ENCODE data around the gene ADAMTSL2.

The ADAMTSL2 gene

DNA sequence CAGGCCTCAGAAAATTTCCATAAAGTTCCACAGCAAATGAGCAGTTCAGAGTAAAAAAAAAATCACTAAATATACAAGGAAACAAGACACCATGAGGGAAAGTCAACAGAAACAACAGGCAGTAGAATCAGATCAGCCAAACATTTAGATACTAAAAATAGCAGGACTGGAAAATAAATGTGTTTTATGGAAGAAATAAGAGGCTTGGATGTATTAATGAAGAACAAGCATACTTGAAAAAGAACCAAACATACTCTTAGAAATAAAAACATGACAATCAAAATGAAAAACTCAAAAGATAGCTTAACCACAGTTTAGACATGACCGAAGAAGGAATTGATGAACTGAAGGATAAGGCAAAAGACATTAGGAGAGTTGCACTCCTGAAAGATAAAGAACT lies 32.4 kb upstream of the ADAMTSL2 start:
- DNase-seq = no peak

DNA sequence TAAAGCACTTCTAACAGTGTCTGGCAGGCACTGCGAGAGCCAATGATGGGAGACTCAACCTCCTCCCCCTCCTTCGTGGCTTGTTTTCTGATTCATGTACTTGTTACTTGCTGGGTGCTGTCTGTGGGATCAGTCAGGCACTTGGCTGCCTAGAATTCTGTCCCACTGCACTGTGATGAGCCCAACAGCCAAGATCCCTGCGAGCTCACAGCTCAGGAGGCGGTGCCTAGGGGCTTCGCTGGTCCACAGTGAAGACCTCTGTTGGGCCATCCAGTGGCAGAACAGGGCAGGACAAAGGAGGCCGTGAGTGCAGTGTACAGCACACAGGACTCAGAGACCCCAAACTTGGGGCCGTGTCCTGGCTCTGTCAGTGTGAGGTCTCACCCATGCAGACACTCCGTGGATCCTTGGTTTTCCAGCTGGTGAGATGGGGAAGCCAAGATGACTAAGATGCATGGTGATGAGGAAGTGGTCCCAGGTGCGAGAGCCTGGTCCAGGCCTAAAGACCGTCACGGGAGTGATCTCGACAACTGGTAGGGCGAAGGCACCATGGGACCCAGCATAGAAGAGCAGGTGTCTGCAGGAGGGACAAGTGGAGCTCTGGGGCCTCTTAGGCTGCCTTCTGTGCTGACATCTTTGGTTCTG lies 29.2 kb upstream of the ADAMTSL2 start:
- DNase-seq = no peak

DNA sequence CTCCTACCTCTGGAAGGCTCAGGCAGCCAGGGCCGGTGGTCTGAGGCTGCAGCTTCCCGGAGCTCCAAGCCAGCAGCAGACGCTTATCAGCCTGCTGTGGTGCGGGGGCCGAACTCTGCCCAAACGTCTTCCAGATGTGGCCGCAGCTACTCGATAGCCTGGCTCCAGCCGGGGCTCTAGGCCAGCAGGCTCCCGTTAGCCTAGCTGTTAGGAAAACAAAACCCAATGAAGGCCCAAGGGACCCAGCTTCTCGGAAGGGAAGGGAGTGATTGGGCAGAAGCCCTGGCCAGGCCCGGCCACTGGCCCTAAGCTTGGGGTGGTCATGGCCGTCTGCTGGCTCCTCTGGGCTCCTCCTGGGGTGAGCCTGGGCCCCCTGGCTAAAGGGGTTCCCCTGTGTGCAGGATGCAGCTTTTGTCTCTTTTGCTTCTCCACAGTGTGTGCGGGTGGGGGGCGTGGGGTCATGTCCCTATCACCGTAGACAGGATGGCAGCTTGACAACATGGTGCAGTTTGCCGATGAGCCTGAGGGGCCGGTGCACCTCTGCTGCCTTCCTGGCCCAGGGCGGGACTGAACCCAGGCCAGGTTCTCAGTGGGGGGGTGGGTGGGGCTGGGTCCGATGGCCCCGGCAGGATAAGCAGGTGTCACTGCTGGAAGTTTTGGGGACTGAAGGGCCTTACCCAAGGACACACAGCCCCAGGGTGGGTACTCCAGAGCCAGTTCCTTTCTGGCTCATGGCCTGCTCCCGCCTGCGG lies 28.4 kb upstream of the ADAMTSL2 start:
- no peak for DNase-seq

DNA sequence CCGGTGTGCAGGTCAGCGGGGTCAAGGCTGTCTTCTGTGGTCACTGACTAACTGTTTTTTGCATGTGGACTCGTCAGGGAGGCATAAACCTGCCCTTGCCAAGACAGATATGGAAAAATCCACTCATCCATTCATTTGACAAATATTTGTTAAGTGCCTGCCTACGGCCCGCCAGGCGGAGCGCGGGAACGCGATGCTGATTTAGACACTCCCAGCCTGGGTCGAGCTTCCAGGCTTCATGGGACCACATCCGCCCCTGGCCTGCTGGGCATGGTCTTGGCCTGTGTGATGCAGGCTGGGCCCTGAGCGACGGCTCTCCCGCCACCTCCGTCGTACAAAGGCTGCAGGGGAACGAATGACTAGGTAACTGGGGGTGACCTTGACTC lies 27.9 kb upstream of the ADAMTSL2 start:
- DNase-seq = no peak

DNA sequence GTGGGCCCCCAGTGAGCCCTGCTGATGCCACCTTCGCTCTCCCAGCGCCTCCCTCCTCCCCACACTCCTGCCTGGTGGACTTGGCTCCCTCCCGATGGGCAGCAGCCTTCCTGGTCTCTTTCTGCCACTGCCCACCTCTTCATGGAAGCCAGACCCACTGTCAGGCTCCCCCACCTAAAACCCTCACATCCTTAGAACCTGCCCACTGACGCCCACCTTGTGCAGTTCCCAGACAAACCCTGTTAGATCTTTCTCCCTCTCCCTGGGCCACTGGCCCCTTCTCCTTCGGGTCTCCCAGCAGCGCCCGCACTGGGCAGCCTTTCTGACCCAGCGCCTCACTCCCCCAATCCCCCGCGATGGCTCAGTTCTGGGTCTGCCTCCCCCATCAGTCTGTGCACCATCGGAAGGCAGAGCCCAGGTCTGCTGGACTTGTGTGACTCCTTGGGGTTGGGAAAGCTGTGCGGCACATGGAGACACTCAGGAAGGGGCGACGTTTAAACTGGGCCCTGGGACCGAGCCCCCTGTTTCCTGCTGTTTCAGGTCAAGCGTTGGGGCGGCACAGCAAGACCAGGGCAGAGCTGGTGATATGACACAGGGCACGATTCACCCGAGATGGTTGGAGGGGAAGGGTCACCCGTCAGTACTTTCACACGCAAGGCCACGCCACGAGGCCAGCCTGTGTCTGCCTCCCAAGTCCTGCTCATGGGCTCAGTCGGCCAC lies 27.1 kb upstream of the ADAMTSL2 start:
- DNase-seq = no peak

DNA sequence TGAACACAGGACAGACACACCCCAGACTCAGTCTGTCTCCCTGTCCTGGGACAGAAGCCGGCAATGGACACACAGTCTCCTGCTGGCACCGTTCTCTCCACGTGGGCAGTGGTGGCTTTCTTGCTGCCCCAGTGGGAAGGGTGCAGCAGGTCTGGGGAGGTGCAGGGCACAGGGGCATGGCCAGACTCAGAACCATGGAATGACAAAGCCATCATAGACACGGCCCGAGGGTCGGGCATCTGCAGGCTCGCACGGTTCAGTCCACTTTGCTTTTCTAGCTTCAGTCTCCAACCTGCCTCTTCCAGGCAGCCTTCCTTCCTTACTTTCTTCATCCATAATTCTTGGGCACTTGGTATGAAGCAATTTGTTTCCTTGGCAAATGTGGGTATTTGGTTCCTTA lies 26.5 kb upstream of the ADAMTSL2 start:
- DNase-seq = no peak

DNA sequence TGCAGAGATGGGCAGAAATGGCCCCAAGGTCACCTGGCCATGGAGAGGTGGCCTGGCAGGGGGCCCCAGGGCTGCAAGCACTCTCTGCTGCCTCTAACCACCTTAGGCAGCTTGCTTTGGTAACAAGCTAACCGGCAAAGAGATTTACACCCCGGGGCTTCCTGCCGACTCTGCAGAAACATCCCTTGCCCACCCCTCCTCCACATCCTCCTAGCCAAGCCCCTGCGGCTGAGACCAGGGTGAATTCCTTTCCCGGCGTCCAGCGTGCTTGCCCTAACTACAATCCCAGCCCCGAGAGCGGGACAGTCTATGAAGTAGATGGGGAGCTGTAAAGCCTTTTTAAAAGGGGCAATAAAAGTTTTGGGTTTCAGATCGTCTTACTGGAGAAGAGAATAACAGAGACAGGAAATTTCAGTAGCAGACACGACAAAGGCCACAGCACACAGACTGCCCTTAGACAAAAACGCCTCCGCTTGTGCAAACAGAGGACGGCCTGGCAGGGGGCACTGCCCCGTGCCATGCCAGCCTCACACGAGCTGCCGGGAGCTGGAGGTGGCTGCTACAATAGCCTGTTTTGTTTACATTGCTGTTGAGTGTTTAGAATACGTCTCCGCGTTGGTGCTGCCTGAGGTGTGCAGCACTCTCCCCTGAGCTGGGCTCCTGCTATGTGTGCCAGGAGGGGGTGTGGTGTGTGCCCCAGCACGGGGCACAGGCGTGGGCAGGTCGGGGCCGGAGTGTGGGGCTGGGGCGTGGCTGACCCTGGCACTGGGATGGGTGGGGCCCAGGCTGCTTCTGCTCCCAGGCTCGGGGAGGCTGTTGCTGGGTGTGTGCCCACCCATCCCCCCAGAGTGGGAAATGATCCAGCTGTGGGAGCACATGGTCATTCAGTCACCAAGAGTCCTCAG lies 25.1 kb upstream of the ADAMTSL2 start:
- peak; percentile 66 for DNase-seq

DNA sequence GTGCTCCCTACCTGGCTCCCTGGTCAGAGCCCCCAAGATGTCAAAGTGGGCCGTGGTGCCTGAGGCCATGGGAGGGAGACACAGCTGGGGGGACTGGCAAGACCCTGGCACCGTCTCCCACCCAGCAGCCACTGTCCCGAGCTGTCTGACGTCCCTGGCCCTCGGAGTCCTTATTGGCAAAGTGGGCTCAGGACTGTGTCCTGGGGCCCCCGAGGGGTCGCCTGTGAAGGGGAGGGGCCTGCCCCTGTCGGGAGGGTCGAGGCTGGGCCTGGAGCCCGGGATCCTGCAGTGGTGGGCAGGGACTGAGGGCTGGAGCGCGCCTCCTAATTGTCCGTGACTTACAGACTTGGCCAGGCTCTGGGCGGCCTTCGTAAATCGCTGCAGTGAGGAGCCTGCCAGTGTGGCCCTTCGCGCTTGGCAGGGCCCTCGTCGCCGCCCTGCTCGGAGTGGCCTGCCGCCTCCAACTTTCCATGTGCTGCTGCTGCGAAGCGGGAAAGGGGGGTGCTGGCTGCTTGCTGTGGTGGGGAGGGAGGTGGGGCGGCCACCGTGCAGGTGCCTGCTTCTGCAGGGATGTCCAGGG lies 23.5 kb upstream of the ADAMTSL2 start:
- DNase-seq = no peak

DNA sequence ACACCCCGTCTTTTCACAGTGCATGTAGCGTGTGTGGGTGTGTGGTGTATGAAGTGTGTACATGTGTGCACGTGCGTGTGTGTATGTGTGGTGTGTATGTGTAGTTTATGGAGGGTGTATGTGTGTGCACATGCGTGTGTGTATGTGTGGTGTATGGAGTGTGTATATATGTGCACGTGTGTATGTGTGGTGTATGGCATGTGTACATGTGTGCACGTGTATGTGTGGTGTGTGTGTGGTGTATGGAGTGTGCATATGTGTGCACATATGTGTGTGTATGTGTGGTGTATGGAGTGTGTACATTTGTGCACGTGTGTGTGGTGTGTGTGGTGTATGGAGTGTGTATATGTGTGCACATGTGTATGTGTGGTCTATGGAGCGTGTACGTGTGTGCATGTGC lies 22.9 kb upstream of the ADAMTSL2 start:
- DNase-seq = no peak

DNA sequence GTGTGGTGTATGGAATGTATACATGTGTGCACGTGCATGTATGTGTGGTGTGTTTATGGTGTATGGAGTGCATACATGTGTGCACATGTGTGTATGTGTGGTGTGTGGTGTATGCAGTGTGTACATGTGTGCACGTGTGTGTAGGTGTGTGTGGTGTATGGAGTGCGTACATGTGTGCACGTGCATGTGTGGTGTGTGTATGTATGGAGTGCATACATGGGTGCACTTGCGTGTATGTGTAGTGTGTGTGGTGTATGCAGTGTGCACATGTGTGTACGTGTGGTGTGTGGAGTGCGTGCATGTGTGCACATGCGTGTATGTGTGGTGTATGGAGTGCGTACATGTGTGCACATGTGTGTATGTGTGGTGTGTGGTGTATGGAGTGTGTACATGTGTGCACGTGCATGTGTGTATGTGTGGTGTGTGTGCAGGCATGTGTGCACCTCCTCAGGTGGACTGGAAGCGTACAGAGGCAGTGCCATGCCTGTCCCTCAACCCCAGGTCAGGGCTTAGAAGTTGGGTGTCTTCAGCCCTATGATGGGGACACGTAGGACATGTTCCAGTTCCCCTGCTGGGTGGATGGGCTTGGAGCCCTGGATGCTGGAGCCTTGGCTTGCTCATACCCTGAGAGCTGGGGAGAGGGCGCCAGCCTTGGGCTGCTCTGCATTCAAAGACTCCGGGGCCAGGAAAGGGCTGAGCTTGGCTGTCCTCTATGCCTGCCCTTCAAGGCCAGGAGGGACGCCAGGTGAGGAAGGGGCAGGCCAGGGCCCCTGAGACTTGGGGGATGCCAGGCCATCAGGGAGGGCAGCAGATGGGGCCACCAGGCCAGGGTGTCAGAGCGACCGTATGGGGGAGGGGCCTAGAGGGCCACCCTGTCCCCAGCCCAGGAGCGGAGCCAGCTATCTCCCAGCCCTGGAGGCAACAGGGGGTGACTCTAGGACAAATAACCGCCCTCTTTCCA lies 22.0 kb upstream of the ADAMTSL2 start:
- no peak for DNase-seq

DNA sequence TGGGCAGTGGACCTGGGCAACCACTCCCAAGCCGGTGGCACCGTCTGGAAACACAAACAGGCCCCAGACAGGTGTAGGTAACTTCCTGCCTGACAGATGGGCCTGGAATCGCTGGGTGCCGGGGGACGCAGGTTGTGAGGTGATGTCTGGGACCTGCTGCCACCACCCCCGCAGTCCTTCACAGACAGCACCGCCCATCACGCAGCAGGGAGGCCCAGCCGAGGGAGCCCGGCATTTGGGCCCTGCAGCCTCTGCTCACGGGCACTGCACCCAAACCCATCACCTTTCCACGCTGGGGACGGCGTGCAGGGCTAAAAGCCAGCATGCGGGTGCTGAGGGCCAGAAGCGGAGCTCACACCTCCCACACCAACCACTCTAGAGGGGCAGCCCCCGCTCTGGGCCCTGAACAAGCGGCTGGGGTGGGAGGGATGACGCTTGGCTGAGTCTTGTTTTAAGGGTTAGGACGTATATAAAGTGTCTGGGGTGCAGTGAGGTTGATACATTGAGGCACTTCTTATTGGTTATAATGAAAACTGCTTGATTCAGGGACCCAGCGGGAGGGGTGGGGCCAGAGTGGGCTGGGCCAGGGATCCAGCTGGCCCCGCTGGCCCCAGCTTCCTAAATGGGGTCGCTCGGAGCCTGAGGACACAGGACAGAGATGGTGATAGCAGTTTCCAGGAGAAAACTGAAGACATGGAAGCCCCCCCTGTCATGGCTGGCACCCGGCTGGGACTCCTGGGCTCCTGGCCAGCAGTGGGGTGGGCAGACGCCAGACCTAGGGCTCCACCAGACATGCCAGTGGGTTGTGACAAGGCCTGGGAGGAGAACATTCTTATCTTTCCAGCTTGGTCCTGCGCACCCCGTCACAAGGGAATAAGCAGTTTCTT lies 21.0 kb upstream of the ADAMTSL2 start:
- no peak for DNase-seq

DNA sequence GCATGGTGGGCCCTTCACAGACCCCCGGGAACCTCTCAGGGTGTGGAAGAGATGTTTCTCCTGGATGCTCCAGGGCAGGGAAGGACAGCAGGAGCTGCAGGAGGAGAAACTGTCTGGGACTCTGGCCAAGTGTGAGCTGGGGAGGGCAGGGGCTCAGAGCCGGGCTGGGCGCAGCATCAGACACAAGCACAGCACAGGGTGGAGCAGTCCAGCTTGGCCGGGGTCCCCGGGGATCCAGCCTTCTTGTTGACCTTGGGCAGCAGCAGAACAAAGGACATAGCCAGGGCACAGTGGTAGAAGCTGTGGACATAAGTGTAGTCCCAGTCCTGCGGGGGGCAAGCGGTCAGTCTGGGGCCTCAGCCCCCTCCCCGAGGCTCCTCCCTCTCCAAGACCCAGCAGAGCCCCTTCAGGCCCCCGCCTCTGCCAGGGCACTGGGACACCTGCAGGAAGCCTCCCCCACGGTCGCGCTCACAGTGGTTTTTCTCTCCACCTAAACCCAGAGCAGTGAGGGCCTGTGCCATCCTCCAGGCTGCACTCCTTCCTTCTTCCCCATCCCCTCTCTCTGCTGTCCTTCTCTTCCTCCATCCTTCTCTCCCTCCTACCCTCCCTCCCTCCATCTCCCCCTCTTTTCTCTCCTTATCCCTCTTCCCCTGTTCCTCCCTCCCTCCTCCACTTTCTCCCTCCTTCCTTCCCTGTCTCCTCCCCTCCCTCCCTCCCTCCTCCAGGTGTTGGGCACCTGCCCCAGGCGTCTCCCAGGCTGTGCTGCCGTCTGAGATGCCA lies 19.9 kb upstream of the ADAMTSL2 start:
- no peak for DNase-seq

DNA sequence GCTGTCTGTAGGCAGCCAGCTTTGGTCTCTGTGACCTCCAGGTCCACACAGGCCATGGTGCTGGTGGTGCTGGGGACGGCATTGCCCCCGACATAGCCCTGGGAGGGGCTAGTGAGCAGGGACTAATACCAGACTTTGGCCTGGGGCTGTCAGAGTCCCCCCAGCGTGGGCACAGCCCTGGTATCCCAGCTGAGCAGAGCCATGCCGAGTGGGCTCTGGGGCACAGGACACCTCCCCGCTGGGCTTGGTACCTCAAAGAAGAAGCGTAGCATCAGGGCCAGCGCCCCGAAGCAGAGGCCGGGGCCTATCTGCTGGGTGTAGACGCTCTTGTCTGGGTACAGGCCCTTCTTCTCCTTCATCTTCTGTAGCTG lies 19.3 kb upstream of the ADAMTSL2 start:
- no peak for DNase-seq

DNA sequence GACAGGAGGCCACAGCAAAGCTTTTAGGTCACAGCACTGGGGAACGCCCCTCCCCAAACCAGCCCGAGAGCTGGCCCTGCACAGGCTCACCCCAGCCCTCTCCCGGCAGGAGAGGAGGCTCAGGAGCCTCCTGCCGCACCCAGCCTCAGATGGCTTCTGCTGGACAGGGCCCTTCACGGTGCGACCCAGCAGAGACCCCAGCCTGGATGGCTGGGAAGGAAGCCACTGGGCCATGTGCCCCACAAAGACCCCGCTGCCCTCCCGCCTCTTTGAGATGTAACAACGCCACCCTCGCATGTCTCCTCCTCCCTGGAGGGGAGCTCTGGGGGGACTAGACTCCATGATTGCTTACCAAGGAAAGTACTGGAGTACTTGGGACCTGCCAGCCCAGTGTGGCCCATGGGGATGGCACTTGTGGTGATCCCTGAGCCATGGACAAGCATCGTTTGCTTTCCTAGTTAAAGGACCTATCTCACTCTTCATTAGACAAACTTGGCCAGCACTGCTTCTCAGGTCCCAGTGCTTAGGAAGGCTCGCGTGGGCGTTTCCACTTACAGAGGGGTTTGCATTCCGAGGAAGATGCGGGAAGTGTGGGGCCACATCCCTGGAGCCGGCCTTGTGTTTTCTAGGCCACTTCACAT lies 18.8 kb upstream of the ADAMTSL2 start:
- no peak for DNase-seq

DNA sequence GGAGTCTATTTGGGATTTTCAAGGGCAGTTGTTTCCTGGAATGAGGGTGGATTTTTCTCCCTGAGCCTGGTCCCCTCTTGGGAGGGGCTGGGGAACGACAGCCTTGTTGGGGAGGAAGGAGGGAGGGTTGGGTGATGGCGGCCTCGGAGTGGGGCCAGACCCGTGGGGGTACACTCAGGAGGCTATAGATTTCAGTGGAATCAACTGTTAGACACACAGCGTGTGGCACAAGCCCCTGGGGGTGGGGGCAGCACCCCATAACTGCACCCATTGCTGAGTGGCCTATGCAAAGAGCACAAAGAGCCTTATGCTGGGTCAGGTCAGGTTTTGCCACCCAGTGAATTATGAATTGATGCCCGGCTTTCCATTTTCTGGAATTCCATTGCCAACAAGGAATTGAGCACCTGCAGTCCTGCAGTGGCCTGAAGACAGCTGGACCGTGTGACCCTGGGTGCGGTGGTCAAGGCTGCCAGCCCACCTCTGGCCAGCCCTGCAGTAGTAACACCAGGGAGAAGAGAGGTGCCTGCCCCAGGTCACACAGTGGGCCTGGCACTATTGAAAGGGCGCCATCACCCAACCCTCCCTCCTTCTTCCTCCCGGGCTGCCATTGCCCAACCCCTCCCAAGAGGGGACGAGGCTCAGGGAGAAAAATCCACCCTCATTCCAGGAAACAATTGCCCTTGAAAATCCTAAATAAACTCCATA lies 18.1 kb upstream of the ADAMTSL2 start:
- DNase-seq = no peak

DNA sequence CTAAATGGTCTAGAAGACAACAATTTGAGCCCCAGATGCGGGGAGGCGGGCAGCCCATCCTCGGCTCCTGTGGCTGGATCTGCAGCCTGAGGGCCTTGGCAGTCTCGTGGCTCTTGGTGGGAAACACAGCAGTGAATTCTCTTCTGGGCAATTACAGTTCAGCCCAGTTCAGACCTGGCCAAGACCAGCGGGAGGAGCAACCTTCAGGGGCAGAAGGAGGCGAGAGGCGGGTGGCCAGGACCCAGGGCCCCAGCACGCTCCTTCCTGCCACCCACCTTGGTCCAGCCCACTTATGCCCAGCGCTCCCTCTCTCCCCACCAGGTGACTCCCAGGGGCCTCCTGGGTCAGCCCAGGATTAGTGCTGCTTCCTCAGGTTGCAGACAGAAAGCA lies 17.5 kb upstream of the ADAMTSL2 start:
- DNase-seq = no peak

DNA sequence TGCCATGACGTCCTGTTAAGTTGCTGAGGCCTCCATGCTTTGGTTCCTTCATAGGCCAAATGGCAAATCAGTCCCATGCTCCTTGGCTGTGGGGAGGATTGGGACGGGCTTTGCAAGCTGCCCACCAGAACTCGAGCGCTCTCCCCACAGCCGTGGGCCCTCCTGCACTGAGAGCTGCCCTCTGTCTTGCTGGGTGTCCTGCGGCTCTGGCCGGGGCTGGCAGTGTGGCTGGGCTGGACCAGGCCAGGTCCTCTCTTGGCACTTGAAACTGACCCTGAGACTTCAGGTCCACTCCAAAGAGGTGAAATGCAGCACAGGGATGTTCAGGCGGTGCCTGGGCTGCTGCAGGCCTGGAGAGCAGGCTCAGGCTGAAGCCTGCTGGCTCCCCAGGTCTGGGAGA lies 16.8 kb upstream of the ADAMTSL2 start:
- DNase-seq = no peak

DNA sequence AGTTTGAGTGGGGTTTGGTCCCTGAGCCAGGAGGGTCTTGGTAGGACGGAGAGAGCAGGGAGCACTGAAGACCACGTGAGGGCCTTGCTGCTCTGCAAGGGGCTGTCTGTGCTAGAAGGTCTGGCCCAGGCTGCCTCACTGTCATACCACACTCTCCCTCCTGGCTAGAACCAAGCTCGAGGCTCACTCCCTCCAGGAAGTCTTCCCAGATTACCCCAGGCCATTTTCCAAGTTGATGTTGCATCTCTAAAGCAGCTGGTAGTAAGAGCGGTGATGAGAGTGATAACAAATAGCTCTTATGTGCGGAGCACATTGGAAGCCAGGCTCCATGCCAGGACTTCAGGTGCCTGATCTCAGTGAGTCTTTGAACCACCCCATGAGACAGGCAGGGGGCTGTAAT lies 16.3 kb upstream of the ADAMTSL2 start:
- no peak for DNase-seq

Data from CD4-positive, alpha-beta T cell treated with Interleukin-17A for 4 hours (primary cell).